ENCODE measurements around the gene PLXNA2. TPM values are rescaled to one million over a fixed set of nuclear protein-coding genes. Genes with fewer than 3 reads are reported as not detected.

PLXNA2 gene
- total RNA-seq, 3 donors from 2014 or later: 0.15 to 0.71 (median 0.35) TPM

DNA sequence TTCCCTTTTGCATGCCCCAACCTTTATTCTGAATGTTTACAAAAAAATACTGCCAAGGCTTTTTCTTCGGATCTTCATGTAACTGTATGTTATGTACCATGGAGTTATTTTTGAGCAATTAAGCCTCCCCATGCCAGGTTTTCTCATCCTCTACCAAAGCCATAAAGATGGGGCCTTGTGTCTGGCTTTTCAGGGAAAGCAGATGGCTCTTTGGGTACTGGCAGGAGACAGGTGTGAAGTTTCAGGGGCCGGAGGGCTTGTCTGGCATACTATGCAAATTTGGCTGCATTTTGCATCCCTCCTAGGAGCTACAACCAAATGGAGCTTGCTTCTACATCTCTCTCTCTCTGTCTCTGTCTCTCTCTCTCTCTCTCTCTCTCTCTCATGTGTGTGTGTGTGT, 28.1 kb upstream of the PLXNA2 start:
- H3K36me3 Mint-ChIP-seq (ENCODE audit: insufficient read depth): no peaks in the 10 kb centered on the region
- peaks cover 52% of the 10 kb centered on the region for H3K27me3 Mint-ChIP-seq (ENCODE audit: low read depth)
- H3K4me1 Mint-ChIP-seq (ENCODE audit: low read depth): no peaks in the 10 kb centered on the region
- no peaks in the 10 kb centered on the region for H3K9me3 Mint-ChIP-seq
- no peak overlapping the region for H3K4me3 Mint-ChIP-seq
- DNase-seq: no peak
- ATAC-seq: no peak

DNA sequence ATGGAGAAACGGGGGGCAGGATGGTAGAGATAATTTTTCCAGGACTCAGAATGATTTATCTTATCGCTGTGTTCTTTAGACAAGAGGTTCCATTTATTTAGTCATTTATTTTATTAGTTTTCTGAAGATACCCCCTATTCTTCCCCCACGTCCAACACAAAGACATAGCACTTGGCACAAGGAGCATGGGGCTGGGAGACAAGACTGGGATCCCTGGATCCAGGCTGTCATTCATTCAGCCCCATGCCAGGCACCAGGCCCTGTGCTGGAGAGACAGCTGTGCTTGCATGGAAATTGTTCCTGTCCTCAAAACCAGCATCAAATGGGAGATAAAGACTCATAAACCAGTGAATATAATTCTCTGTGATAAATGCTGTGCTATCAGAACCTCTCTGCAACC, 27.1 kb upstream of the PLXNA2 start:
- no peak for DNase-seq
- Mint-ChIP-seq H3K36me3 (ENCODE audit: insufficient read depth) (no peaks in the 10 kb centered on the region), H3K4me1 (ENCODE audit: low read depth) (no peaks in the 10 kb centered on the region), H3K4me3 (no peak overlapping the region), H3K27me3 (ENCODE audit: low read depth) (peaks cover 49% of the 10 kb centered on the region), H3K9me3 (no peaks in the 10 kb centered on the region)
- no peak for ATAC-seq

DNA sequence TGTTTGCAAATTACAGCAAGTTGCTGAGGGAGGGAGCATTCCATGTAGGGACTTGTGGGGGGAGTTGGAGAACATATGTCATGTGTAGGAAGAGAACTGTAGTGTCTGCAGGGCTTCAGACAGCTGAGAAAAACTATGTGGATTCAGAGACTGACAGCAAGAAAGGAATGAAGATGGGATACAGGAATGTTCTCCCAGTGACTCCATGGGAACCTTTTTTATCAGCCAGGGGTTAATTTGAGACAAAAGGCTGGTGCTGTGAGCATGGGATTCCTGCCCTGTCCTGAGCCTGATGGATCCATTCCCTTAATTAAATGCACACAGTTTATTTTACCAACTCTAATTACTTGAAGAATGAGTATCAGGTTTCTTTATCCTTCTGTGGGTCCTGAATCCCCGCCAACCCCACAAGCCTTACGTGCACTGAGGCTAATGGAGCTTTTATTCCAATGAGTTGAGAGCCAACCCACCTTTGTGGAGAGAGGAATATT, 26.5 kb upstream of the PLXNA2 start:
- peaks cover 44% of the 10 kb centered on the region for H3K27me3 Mint-ChIP-seq (ENCODE audit: low read depth)
- H3K36me3 Mint-ChIP-seq (ENCODE audit: insufficient read depth): no peaks in the 10 kb centered on the region
- H3K4me1 Mint-ChIP-seq (ENCODE audit: low read depth): no peaks in the 10 kb centered on the region
- H3K4me3 Mint-ChIP-seq: no peak overlapping the region
- DNase-seq (no peak), ATAC-seq (no peak)
- H3K9me3 Mint-ChIP-seq: no peaks in the 10 kb centered on the region

DNA sequence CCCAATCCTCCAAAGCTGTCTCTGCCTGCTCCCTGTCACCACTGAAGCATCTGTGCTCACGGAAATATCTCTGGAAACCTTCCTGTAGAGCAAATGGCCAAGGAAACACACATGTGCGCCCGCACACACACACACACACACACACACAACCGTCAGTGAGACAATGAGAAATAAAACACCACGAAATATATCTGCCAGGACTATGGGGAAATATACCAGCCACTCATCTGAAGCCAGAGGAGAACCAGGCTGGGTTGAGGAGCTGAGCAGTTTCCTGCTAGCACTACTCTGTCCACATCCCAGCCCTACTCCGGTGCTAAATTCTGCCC, 25.1 kb upstream of the PLXNA2 start:
- peaks cover 31% of the 10 kb centered on the region for H3K27me3 Mint-ChIP-seq (ENCODE audit: low read depth)
- ATAC-seq: no peak
- no peak for DNase-seq
- H3K36me3 Mint-ChIP-seq (ENCODE audit: insufficient read depth): no peaks in the 10 kb centered on the region
- H3K4me3 Mint-ChIP-seq: no peak overlapping the region
- H3K4me1 Mint-ChIP-seq (ENCODE audit: low read depth): no peaks in the 10 kb centered on the region
- no peaks in the 10 kb centered on the region for H3K9me3 Mint-ChIP-seq

DNA sequence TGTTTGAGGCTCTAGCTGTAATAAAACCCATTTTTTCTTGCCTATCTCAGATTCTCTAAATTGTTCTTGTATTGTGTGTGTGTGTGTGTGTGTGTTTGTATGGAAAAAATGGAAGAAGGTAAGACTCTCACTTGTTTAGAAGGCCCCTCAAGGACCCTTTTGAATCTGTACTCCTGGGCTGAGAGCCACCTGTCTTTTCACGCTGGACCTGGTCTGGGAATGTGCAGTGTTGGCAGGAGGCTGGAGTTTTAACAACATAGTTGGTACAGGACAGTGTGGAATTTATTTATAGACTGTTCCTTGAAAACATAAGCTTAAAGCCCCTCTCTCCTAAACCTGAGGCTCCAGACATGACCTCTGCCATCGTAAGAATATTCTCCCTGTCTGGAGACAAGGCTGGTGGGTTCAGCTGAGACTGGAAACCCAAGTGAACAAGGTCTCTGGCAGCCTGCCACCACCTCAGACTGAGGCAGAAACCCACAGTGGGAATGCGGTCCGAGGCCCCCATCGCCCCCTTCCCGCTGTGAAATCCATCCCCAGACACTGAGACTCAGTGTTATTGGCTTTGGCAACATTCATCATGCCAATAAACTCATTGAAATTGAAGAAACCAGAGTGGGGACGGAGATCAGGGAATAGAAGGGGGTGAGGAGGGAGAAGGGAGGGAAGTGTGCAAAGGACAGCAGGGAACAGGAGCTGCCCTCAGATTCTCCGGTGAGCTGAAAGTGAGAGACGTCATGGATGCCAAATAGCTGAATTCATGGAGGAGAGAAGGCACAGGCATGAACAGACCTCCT, 24.6 kb upstream of the PLXNA2 start:
- no peak for DNase-seq
- Mint-ChIP-seq H3K4me1 (ENCODE audit: low read depth) (no peaks in the 10 kb centered on the region), H3K9me3 (no peaks in the 10 kb centered on the region), H3K27me3 (ENCODE audit: low read depth) (peaks cover 27% of the 10 kb centered on the region), H3K4me3 (no peak overlapping the region), H3K36me3 (ENCODE audit: insufficient read depth) (no peaks in the 10 kb centered on the region)
- no peak for ATAC-seq

DNA sequence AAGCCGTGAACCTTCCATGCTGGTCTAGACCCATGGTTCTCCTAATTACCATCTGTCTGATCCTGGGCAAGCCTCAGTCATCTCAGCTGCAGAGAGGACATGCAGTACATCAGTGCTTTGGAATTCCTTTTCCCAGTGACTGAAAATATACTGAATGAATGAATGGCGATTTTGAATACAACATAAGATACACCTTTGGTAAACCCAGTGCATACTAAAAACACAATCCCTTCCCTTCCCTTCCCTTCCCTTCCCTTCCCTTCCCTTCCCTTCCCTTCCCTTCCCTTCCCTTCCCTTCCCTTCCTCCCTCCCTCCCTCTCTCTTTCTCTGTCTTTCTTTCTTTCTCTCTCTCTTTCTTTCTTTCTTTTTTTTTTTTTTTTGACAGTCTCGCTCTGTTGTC, 21.3 kb upstream of the PLXNA2 start:
- no peaks in the 10 kb centered on the region for H3K9me3 Mint-ChIP-seq
- ATAC-seq: no peak
- DNase-seq: no peak
- peaks cover 22% of the 10 kb centered on the region for H3K27me3 Mint-ChIP-seq (ENCODE audit: low read depth)
- no peaks in the 10 kb centered on the region for H3K4me1 Mint-ChIP-seq (ENCODE audit: low read depth)
- H3K4me3 Mint-ChIP-seq: no peak overlapping the region
- H3K36me3 Mint-ChIP-seq (ENCODE audit: insufficient read depth): no peaks in the 10 kb centered on the region

DNA sequence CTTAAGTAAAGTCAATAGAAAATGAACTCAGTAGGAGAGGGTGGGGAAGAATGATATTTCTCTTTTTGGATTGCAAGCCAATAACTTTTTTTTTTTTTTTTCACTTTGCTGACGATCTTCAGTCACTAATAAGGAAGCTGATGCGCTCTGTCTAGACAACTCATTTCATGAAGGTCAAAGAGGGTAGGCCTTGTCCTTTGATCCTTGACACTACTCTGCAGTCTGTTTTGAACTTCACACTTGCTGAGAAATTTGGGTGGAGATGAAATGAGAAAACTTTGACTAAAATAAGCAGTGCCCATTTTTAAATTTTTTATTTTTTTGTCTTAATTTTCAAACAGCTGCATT, 20.9 kb upstream of the PLXNA2 start:
- Mint-ChIP-seq H3K27me3 (ENCODE audit: low read depth) (peaks cover 23% of the 10 kb centered on the region), H3K4me3 (no peak overlapping the region), H3K4me1 (ENCODE audit: low read depth) (no peaks in the 10 kb centered on the region), H3K36me3 (ENCODE audit: insufficient read depth) (no peaks in the 10 kb centered on the region), H3K9me3 (no peaks in the 10 kb centered on the region)
- DNase-seq (no peak), ATAC-seq (no peak)

DNA sequence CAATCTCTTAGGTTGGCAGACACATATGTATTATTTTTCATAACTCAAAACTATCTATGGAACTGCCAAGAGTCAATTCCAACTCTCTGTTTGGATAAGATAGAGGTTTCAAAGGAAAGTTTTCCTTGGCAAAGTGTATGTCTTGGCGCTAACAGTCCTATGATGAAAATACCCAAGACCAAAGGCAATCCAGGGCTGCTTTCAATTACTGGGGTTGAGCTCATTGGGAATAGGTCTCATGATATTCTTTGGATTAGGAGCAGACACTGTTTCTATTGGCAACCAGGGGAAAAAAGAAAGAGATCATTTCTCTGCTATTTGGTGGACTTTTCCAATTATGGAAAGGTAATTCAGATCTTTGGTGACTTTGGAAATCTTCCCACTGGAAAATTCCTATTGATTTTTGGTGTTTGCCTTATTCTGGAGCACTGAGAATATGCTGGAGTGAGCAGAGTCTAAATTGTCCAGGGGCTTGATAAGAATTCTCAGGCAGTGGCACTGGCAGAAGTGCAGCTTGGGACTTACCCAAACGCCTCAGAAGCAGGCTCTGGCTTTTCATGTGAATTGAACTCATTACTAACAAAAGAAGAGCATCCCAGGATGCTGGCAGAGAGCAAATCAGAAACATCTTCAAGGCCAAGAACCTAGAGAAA, 20.4 kb upstream of the PLXNA2 start:
- Mint-ChIP-seq H3K9me3 (no peaks in the 10 kb centered on the region), H3K4me3 (no peak overlapping the region), H3K36me3 (ENCODE audit: insufficient read depth) (no peaks in the 10 kb centered on the region), H3K27me3 (ENCODE audit: low read depth) (peaks cover 23% of the 10 kb centered on the region), H3K4me1 (ENCODE audit: low read depth) (no peaks in the 10 kb centered on the region)
- ATAC-seq (no peak), DNase-seq (no peak)

DNA sequence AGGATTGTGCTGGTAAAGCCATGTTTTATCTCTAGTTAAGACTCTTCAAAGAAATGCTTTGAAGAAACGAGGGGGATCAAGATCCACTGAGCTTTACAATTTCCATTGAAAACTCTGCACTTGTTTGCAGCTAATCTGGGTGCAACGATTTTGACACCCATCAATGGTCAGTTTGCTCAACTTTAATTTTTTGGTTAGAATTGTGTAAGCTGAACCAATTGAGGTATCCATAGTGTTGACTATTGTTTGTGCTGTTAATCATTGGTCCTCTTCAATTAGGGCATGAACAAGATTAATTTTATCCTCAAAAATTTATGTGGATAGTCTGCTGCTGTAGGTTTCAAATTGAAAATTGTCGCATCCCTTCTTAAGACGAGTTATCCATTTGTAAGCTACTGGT, 17.7 kb upstream of the PLXNA2 start:
- H3K9me3 Mint-ChIP-seq: no peaks in the 10 kb centered on the region
- DNase-seq (no peak), ATAC-seq (no peak)
- H3K4me3 Mint-ChIP-seq: no peak overlapping the region
- no peaks in the 10 kb centered on the region for H3K4me1 Mint-ChIP-seq (ENCODE audit: low read depth)
- peaks cover 24% of the 10 kb centered on the region for H3K27me3 Mint-ChIP-seq (ENCODE audit: low read depth)
- no peaks in the 10 kb centered on the region for H3K36me3 Mint-ChIP-seq (ENCODE audit: insufficient read depth)

DNA sequence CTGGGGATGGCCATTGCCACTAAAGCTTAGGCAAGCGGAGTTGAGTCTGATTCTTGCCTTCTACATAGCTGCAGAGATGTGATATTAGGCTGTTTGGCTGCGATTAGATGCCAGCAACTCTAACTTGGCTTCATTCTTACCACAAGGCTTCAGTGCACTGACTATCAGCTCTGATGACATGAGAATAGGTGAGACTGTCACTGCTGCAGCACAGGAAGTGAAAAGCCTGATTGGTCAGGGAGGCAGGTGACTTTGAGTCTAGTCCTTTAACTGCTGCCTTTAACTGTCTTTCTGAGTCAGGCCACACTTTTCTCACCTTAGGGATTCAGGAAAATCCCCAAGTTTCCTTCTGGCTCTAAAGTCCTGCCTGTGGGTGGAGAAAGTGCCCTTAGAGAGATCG, 14.1 kb upstream of the PLXNA2 start:
- Mint-ChIP-seq H3K4me3 (no peak overlapping the region), H3K4me1 (ENCODE audit: low read depth) (no peaks in the 10 kb centered on the region), H3K9me3 (no peaks in the 10 kb centered on the region), H3K36me3 (ENCODE audit: insufficient read depth) (no peaks in the 10 kb centered on the region), H3K27me3 (ENCODE audit: low read depth) (peaks cover 25% of the 10 kb centered on the region)
- ATAC-seq (no peak), DNase-seq (no peak)

DNA sequence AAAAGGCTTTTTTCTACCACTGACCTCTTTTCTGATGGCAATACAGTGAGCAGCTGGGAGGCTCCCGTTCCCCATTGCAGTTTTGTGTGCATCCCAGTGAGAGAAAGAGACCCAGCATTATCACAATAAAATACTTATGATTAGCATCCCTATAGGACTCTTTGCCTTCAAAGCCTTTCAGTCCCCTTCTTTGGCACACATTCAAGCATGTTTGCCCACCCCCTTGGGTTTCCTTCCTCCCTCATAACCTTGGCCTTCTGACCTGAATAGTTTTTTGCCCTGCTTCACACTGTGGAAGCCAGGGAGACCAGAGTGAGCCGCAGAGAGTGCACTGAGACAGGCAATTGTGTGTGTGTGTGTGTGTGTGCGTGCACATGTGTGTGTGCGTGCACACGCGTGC, 13.2 kb upstream of the PLXNA2 start:
- Mint-ChIP-seq H3K27me3 (ENCODE audit: low read depth) (peaks cover 31% of the 10 kb centered on the region), H3K9me3 (no peaks in the 10 kb centered on the region), H3K4me1 (ENCODE audit: low read depth) (no peaks in the 10 kb centered on the region), H3K36me3 (ENCODE audit: insufficient read depth) (no peaks in the 10 kb centered on the region), H3K4me3 (no peak overlapping the region)
- no peak for ATAC-seq
- no peak for DNase-seq

DNA sequence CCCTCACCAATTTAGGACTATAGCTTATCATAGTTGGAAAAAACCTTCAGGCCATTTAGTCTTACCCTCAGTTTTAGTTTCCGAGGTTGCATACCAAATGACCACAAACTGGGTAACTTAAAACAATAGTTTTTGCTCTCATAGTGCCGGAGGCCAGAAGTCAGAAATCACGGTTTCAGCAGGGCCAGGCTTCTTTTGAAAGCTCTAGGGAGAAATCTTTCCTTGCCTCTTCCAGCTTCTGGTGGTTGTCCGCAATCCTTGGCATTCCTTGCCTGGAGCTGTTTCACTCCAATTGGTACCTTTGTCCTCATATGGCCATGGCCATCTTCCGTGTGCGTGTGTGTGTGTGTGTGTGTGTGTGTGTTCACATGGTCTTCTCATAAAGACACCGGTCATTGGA, 12.4 kb upstream of the PLXNA2 start:
- no peak for ATAC-seq
- no peaks in the 10 kb centered on the region for H3K9me3 Mint-ChIP-seq
- no peak overlapping the region for H3K4me3 Mint-ChIP-seq
- no peaks in the 10 kb centered on the region for H3K4me1 Mint-ChIP-seq (ENCODE audit: low read depth)
- peaks cover 34% of the 10 kb centered on the region for H3K27me3 Mint-ChIP-seq (ENCODE audit: low read depth)
- no peaks in the 10 kb centered on the region for H3K36me3 Mint-ChIP-seq (ENCODE audit: insufficient read depth)
- DNase-seq: no peak

DNA sequence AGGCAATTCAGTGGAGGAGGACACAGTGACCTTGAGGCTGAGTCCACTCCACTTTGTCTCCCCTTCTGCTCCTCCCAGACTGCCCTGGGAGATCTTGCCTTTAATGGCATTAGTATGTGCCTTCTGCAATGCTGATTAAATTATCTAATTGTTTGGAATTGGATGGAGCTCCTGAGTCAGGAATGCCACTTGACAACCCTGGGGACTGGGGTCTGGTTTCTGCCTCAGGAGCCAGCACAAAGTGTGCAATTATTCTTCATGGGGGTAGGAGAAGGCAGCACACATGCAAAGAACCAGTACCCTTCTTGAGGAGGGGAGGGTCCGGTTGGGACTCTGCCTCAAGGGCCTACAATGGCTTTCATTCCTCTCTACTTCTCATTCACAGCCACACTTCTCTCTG, 11.9 kb upstream of the PLXNA2 start:
- DNase-seq: no peak
- Mint-ChIP-seq H3K27me3 (ENCODE audit: low read depth) (peaks cover 34% of the 10 kb centered on the region), H3K36me3 (ENCODE audit: insufficient read depth) (no peaks in the 10 kb centered on the region), H3K4me3 (no peak overlapping the region), H3K9me3 (no peaks in the 10 kb centered on the region), H3K4me1 (ENCODE audit: low read depth) (no peaks in the 10 kb centered on the region)
- ATAC-seq: no peak

DNA sequence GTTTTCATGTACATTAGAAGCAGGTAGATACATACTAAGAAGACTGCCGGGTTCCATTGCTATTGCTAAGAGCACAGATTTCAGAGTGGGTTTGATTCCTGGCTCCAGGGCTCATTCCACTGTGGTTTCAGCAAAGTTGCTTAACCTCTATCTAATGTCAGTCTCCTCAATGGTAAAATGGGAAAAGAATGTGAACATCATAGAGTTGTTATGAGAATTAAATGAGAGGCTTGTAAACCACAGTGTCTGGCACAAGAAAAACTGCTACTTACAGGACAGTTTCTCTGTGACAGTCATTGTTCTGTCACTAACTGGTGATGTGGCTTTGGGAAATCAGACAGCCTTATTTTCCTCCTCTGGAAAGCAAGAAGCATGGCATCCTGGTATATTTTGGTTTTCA, 10.7 kb upstream of the PLXNA2 start:
- no peak for ATAC-seq
- Mint-ChIP-seq H3K4me3 (no peak overlapping the region), H3K4me1 (ENCODE audit: low read depth) (no peaks in the 10 kb centered on the region), H3K9me3 (no peaks in the 10 kb centered on the region), H3K36me3 (ENCODE audit: insufficient read depth) (no peaks in the 10 kb centered on the region), H3K27me3 (ENCODE audit: low read depth) (peaks cover 34% of the 10 kb centered on the region)
- no peak for DNase-seq

DNA sequence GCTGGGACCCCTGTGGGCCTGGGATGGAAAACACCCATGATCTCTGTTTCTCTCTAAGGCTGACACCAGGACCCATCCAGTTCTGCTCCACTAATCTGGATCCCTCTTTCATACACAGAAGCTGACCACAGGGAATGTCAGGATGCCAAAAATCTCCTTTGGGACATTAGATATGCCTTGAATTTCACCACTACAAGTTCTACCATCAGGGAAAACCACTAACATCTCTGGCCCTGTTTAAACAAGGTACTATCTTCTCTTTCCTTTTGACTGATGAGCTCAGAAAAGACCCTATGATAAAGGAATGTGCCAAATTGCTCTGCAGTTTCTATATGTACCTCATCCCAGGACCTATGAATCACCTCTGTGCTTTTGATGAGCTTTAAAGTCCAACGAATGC, 10.2 kb upstream of the PLXNA2 start:
- Mint-ChIP-seq H3K9me3 (no peaks in the 10 kb centered on the region), H3K4me3 (no peak overlapping the region), H3K4me1 (ENCODE audit: low read depth) (no peaks in the 10 kb centered on the region), H3K36me3 (ENCODE audit: insufficient read depth) (no peaks in the 10 kb centered on the region), H3K27me3 (ENCODE audit: low read depth) (peaks cover 34% of the 10 kb centered on the region)
- DNase-seq (no peak), ATAC-seq (no peak)
